PFSK-1 (cell line): Measurements from ENCODE around the gene GALNT5.

Source experiments
- POLR2AphosphoS5 ChIP-seq: IDR thresholded peaks from 2 replicates; pipeline ENCODE4 v1.6.1; 2012; ENCODE audit warnings: low read depth, mild to moderate bottlenecking, control low read depth, low read length, moderate library complexity
- TAF1 ChIP-seq: IDR thresholded peaks from 2 replicates; pipeline ENCODE4 v1.6.1; 2012; ENCODE audit warnings: low read length, control low read depth, borderline replicate concordance; ENCODE audit not compliant: insufficient read depth

GRCh38 chr2:157334797-157335196, 77.3 kb downstream of the GALNT5 start:
- TF ChIP-seq POLR2AphosphoS5 (no peak), TAF1 (no peak)
